HG03060 (cell line): Measurements from ENCODE around the gene DOK6.
"Not testable (repeated sequence)": the region's sequence is repeated elsewhere in the genome, so short reads cannot be mapped to it uniquely, and the experiment has no call there.

Experiments
- ATAC-seq: cut with Tn5 transposase; IDR thresholded peaks from one replicate; pipeline ENCODE4 v1.9.1; 2021; ENCODE audit warnings: low read depth, moderate number of reproducible peaks; ENCODE audit not compliant: unreplicated experiment

The DOK6 gene

DNA sequence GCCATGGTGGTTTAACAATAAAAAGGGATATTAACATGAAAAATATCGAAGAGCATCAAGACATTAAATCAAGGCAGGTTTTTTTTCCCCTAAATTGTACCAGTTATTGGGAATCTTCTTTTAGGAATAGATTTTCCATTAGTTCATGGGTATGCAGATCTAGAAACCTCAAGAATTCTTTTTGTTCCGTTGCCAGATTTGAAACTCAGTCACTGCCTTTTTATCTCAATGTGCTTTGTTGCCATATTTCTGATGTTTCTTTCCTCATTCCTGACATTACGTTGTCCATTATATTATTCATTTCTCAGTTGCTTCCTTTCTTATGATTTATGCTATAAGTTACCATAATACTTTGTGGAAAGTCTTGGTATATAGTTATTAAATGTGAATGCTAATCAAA is 384.8 kb downstream of the DOK6 start:
- ATAC-seq, result no peak

DNA sequence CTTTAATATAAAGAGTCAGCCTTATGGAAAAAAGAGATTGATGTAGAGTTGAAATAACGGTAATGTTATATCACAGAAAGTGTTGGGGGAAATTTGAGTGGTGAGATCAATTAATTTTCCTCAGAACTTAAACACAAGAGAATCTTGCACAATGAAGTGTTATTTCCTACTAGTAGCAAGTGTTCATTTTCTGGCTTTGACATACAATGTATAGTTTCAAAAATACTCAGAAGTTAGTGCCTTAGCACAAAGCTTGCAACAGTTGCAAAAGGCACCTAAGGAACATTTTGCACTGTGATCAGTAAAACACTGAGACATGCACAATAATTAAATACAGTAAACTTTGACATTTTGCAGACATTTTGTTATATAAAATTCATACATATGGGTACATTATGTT is 385.7 kb downstream of the DOK6 start:
- ATAC-seq, result no peak

DNA sequence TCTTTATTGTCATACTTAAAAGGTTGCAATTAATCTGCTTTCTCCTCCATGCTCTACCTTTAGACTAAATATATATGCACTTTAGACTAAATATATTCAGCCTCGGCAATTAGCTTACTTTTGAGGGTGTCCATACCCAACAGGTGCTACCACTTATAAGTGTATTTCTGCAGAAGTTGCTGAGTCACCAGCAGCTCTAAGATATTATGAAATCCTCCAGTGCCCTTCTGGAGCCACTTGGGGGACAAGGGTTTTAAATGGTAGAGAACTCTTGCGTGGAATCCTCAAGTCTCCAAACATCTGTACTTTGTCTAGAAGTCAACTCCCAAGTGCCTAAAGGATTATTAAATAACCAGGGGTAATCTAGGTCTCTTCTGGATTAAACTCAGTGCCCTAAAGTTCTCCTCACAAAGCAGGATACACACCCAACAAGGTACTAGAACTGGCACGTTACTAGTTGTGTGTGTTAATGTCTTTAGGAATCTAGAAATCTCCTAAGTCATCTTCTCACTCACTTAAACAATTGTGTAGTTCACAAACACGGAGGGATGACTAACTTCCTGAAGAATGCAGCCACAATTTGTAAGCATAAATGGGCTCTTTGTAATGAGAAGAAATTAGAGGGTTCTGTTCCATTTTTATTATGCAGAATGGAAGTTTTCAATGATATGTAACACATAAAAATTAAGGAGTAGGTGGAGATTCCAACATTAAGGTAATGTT is 387.3 kb downstream of the DOK6 start:
- ATAC-seq, result no peak

DNA sequence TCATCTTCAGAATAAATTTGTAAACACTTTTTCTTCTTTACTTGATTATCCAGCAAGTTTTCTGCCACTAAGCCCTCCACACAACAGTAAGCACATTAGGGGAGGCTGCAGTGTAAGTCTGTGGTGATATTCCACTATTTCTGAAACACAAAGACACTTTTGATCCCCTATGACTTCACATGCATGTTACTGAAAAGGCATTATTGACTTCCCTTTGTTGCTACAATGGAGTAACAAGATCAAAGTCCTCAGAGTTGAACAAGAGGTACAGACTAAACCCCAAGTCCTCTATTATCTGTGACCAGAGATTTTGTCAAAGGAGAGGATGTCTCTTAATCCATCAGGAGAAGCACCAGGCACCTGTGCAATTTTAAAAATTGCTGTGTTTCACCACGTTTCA is 389.1 kb downstream of the DOK6 start:
- no peak for ATAC-seq

DNA sequence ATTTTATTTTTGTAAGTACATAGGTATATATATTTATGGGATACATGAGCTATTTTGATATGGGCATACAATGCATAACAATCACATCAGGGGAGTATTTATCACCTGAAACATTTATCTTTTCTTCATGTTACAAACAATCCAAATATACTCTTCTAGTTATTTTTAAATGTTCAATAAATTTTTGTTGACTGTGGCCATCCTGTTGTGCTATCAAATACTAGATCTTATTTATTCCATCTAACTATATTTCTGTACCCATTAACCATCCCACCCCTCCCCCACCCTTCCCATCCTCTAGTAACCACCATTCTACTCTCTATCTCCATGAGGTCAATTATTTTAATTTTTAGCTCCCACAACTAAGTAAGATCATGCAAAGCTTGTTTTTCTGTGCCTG is 390.0 kb downstream of the DOK6 start:
- no peak for ATAC-seq

DNA sequence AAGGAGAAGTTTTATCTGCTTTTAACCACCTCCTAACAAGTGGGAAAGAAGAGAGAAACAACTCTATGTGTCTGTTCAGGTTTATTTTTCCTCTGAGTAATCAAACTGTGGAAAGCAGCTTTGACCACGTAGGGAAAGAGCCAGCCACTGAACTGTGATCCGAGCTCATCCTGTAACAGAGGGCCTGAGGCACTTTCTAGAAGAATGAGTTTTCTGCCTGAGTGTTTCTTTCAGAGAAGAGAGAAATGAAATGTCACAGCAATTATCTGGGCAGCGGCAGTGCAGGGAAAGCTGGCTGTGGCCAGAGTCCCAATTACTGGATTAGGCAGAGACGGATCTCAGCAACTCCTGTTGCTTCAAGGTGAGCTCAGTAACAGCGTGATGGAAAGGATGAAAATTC is 395.1 kb downstream of the DOK6 start:
- ATAC-seq, result no peak

DNA sequence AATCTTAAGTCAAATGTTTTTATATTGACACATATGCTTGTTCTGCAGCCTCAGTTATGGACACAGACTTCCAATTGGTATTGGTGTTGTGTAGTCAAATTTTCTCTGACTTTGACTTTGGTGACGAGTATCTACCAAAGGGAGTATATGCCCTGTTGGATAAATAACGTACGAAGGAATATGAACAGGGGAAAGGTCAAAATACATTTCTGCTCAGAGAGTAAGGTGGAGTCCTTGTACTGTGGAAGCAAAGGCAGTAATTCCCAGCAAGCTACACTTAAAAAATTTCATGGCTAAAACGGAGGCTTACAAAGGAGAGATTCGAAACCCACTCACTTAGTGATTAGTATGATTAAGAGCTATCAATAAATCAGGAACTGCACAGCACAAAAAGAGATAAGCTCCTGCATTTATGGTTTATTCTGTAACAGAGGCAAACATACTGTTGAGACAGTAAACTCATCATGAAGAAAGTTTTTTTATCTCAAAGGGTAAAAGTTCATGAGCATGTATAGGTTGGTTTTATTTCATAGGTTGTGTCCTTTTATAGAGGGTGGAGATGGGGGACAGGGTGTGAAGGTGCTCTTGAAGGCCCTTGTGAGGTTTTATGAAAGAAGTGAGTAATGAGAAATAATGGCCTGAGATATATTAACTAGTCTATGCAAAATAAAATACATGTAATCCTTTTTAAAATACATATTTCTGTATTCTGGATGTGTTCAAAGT is 404.3 kb downstream of the DOK6 start:
- no peak for ATAC-seq

DNA sequence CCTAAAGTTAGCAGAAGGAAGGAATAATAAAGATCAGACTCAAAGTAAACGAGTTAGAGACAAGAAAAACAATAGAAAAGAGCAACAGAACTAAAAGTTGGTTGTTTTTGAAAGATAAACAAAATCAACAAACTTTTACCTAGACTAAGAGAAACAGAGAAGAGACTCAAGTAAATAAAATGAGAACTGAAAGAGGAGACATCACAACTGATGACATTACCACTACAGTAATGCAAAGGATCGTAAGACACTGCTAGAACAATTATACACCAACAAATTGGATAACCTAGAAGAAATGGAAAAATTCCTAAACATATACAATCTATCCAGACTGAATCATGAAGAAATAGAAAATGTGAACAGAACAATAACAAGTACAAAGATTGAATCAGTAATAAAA is 407.7 kb downstream of the DOK6 start:
- ATAC-seq, result no peak

DNA sequence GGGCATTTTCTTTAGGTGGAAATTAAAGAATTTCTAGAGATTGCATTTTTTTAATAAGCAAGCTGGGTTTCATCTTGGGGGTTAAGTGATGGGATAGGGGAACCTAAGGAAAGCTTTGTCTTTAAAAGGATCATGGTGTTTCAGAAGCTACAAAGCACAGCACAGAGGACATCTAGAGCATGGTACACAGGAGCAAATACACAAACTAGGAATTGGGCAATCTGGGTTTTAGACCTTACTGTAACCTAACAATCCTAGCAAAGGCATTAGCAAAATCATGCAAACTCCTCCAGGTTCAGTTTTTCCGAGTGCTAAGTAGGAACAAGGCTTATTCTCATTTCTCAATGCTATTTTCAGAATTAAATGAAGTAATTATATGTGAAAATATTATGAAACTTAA is 412.9 kb downstream of the DOK6 start:
- no peak for ATAC-seq

DNA sequence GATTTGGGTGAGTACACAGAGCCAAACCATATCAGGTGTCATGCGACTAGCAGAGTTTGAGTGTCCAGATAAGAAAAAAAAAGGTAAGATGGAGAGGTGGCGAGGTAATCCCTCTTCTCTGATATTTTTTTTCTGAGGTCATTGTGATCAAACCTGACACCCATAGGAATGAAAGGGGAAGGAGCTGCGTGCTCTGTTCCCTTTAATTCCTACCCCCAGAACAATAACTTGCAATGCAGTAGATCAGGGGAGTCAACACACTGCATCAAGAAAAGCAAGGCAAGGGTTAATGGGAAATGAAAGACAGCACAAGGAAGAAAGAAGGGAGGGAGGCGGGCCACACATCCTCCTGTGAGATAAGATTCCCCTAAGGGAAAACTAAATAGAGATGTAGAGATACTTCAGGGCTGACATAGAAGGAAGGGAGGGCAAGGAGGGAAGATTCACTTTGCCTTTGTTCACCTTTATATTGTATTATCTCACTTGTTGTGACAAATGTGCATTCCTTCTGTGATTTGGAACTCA is 414.2 kb downstream of the DOK6 start:
- ATAC-seq, result no peak

DNA sequence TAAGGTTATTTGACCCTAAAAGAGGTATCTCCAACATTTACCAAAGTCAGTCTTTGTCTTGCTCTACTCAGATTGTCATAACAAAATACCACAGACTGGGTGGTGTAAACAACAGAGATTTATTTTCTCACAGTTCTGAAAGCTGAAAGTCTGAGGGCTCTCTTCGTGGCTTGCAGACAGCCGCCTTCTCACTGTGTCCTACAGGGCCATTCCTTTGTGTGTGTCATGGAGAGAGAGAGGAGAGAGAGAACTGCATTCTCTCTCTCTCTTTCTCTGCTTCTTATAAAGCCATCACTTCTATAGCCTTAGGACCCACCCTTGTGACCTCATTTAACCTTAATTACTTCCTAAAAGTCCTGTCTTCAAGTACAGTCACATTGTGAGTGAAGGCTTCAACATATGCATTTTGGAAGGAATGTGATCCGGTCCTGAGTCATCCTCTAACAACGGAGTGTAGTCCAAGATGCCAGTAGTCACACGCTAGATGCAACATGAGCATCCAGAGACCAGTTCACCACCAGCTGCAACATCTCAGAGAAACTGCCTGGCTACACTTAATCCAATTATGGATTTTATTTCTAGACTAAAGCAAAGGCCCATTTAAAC is 416.8 kb downstream of the DOK6 start:
- no peak for ATAC-seq

DNA sequence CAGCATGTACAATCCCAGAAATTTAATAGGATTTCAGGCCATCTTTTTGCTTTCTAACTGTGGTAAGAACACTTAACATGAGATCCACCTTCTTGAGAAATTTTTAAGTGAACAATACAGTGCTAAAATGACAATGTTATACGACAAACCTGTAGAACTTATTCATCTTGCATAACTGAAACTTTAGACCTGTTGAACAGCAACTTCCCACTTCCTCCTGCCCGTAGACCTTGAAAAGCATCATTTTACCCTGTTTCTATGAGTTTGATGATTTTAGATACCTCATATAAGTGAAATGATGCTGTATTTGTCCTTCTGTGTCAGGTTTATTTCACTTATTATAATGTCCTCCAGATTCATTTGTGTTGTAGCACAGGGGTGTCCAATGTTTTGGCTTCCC is 418.8 kb downstream of the DOK6 start:
- no peak for ATAC-seq

DNA sequence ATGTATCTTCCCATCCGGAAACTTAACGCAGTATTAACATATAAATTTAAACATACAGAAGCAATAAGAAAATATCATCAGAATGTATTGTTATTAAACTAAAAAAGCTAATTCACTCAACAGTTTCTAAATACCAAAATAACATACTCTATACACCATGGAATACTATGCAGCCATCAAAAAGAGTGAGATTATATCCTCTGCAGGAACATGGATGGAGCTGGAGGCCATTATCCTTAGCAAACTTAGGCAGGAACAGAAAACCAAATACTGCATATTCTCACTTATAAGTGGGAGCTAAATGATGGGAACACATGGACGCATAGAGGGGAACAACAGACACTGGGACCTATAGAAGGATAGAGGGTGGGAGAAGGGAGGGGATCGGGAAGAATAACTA is 419.9 kb downstream of the DOK6 start:
- ATAC-seq, result no peak

DNA sequence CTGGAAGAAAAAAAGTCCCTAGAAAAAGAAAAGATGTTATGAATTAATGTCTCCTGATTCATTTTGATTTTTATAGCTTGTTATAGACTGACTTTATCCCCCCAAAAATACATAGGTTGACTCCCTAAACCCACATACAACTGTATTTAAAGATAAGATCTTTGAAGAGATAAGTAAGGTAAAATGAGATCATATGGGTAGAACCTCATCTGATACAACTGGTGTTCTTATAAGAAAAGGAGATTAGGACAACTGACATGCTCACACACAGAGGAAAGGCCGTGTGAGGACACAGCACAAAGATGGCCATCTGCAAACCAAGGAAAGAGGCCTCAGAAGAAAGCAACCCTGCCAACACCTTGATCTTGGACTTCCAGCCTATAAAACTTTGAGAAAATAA is 429.5 kb downstream of the DOK6 start:
- no peak for ATAC-seq

DNA sequence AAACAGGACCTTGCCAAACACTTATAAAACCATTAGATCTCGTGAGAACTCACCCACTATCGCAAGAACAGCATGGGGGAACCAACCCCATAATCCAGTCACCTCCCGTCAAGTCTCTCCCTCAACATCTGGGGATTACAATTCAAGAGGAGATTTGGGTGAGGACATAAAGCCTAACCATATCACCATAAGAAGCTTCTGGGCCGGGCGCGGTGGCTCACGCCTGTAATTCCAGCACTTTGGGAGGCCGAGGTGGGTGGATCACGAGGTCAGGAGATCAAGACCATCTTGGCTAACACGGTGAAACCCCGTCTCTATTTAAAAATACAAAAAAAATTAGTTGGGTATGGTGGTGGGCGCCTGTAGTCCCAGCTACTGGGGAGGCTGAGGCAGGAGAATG is 434.3 kb downstream of the DOK6 start:
- ATAC-seq, result not testable (repeated sequence)

DNA sequence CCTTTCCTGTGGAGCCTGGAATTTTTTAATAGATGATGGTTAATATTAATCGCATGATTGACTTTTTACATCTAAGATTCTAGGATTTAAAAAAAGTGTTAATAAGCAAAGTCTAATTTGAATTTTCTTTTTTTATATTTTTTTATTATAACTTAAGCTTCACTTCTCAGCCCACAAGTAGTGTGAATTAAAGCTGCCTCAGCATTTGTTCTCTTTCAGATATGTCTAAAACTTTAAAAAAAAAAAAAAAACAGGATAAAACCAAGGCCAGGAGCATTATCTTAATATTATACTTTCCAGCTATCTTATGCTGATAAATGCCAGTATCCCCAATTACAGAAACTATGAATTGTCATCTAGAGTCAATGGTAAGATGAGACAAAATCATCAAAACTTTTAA is 437.3 kb downstream of the DOK6 start:
- no peak for ATAC-seq

DNA sequence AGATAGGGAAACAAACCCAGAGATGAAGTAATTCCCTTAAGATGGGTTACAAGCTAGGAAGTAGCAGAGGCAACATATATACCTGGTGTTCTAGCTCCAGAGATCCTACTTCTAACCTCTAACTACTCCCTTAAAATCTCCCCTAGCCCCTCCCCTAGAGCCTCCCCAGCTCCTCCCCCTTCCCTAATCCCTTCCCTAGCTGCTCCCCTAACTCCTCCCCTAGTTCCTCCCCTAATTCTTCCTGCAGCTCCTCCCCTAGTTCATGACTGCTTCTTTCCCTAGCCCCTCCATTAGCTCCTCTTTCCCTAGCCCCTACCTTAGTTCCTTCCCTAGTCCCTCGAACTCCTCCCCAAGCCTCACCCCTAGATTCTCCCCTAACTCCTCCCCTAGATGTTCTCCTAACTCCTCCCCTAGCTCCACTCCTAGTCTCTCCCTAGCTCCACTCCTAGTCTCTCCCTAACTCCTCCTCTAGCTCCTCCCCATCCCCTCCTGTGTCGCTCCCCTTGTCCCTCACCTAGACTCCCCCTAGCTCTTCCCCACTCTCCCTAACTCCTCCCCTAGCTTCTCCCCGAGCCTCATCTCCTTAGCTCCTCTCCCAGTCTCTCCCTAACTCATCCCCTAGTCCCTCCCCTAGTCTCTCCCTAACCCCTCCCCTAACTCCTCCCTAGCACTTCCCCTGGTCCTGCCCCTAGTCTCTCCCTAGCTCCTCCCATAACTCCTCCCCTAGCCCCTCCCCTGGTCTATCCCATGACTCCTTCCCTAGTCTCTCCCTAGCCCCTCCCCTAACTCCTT is 438.1 kb downstream of the DOK6 start:
- ATAC-seq, result no peak

DNA sequence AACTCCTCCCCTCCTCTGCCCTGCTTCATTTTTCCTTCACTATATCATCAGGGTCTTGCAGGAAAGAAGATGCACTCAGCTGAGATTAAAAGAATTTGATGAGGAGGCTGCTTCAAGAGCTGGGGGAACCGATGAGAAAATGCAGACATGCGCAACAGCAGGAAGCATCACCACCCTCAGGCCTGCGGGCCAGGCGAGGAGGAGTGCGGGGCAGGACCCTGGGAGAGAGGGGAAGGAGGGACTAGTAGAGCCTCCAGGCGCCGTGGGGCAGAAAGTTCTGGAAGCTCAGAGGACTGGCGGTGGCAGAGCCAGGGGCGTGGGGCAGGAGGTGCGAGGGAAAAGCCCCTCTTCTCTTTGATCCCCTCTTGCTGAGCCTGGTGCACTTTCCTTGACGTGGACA is 438.8 kb downstream of the DOK6 start:
- ATAC-seq, result no peak

DNA sequence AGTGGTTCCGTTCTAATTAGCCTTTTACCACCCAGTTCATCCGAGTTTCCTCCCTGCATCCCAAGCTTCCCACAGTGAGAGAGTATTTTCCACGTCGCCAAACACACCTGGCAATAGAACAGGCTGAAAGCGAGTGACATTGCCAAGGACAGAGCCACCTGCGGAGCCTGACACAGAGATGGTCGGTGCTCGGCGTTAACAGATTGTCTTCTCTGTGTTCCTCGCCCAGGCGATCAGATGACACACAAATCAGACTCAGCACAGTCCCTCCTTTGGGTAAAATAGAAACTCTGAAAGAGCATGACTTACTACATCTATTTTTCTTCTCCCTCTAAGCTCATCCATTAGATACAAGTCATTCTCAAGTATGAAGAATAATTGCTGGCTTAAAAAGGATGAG is 439.3 kb downstream of the DOK6 start:
- ATAC-seq, result no peak

DNA sequence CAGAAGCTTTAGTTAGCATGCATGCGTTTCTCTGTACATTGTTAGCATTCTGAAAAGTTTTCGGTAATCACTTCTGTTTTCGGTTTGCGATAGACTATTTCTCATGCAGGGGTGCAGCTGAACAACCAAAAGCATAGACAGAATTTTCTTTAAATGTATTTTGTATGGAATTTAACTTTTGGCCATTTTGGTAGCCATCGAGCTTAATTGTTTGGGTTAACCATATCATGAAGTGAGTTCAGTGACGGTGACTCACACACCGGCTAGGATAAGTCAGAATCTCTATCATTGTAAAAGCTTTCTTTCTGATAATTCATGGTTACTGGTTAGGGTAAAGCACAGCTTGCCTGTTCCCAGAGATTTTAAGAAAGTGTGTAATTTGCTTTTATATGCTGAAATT is 439.8 kb downstream of the DOK6 start:
- no peak for ATAC-seq

DNA sequence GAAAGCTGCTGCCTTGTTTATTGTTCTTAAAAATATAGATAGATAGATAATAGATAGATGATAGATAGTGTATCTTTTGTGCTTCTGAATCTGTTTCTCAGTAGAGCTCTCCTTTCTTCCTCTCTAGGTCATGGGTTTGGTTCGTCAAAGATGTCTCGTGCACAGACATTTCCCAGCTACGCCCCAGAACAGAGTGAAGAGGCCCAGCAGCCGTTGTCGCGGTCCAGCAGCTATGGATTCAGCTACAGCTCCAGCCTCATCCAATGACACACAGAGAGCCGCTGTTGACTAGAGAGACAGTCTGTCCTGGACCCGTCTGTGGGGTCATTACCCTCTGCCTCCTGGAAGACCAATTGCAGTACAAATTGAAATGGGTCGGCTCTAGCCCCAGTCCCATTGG is 440.4 kb downstream of the DOK6 start:
- no peak for ATAC-seq
